ENCODE measurements around the gene TCTN1.

DNA sequence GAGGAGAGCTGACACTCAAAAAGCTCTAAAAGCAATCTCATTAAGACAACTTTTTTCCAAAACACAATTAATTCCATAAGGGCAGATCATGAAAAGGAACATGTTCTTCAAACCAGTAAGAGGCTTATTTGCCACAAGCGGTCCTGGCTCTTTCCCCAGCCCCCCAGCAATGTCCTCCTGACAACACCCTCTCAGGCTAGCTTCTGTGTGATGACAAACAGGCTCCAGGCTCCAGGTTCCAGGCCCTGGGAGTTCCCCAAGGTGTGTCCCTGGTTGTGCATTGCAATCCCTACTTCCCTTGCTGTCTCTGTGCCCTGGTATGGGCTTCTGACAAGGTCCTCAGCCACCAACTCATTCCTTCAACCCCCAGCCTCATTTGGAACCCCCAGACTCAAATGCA is 66.1 kb downstream of the TCTN1 start:
- TF ChIP-seq POLR2A (IDR thresholded peaks at IDR 0.05; ENCODE audit: low read depth, low read length) (no peak), TAF1 (IDR thresholded peaks at IDR 0.05; ENCODE audit: low read depth, low read length) (no peak), POU2F2 (IDR thresholded peaks at IDR 0.05; ENCODE audit: low read depth, low read length) (no peak), POLR2AphosphoS5 (IDR thresholded peaks at IDR 0.05; ENCODE audit: low read depth, low read length) (no peak), SPI1 (IDR thresholded peaks at IDR 0.05; ENCODE audit: low read depth, low read length) (no peak), PAX5 (IDR thresholded peaks at IDR 0.05; ENCODE audit: insufficient read depth, low read length, severe bottlenecking) (no peak)

Data from GM12891 (cell line).